ENCODE data around the gene PCDHGB4. TPM values are rescaled to one million over a fixed set of nuclear protein-coding genes. Genes with fewer than 3 reads are reported as not detected.
"Not testable (repeated sequence)": the region's sequence is repeated elsewhere in the genome, so short reads cannot be mapped to it uniquely, and the experiment has no call there.

The PCDHGB4 gene
- total and polyA plus RNA-seq, 2 of the 8 experiments (the other 6 are each of a cell fraction or from before 2014, with no cell fraction given): 8.0 to 9.1 TPM

DNA sequence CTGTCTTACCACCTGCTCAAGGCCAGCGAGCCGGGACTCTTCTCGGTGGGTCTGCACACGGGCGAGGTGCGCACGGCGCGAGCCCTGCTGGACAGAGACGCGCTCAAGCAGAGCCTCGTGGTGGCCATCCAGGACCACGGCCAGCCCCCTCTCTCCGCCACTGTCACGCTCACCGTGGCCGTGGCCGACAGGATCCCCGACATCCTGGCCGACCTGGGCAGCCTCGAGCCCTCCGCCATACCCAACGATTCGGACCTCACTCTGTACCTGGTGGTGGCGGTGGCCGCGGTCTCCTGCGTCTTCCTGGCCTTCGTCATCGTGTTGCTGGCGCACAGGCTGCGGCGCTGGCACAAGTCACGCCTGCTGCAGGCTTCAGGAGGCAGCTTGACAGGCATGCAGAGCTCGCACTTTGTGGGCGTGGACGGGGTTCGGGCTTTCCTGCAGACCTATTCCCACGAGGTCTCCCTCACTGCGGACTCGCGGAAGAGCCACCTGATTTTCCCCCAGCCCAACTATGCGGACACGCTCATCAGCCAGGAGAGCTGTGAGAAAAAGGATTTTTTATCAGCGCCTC is 46.6 kb upstream of the PCDHGB4 start:
- H2BK12ac ChIP-seq (ENCODE audit: low read depth, low read length); H3K36me3 ChIP-seq (ENCODE audit: control insufficient read depth in 2 of 4, insufficient read depth in 4 of 4, low read length in 3 of 4); H4K20me1 ChIP-seq (replicated peaks in 1 of 2; ENCODE audit: control insufficient read depth in 1 of 2, insufficient read depth in 2 of 2, low read length in 2 of 2); H3K18ac ChIP-seq (ENCODE audit: extremely low read depth, low read length); H3K27ac ChIP-seq (ENCODE audit: low read depth, low read length); H3K56ac ChIP-seq (replicated peaks; ENCODE audit: insufficient read length, low read depth, low read length); H2BK20ac ChIP-seq (ENCODE audit: low read length); H3K23me2 ChIP-seq (ENCODE audit: low read depth, low read length); H3K9ac ChIP-seq (replicated peaks in 1 of 4; ENCODE audit: extremely low read depth in 1 of 4, low read depth in 3 of 4, low read length in 3 of 4); H3K79me2 ChIP-seq (ENCODE audit: control insufficient read depth in 1 of 2, insufficient read depth in 2 of 2, low read length in 2 of 2); POLR2A ChIA-PET (ENCODE audit: partially characterized antibody); H4K91ac ChIP-seq (replicated peaks; ENCODE audit: insufficient read length, low read length); H3K4me2 ChIP-seq (ENCODE audit: insufficient read depth in 1 of 2, low read depth in 2 of 2, low read length in 2 of 2); H3K4me3 ChIP-seq (ENCODE audit: extremely low read depth in 1 of 4, insufficient read depth in 2 of 4, low read depth in 3 of 4, low read length in 4 of 4); H3K27me3 ChIP-seq (replicated peaks in 1 of 4; ENCODE audit: control insufficient read depth in 3 of 4, extremely low read depth in 1 of 4, insufficient read depth in 3 of 4, low read length in 3 of 4); H2BK5ac ChIP-seq (ENCODE audit: low read depth, low read length); H2AK5ac ChIP-seq (ENCODE audit: low read depth, low read length); FAIRE-seq; DNase-seq (ENCODE audit: low read depth in 1 of 2, low spot score in 2 of 2); H4K5ac ChIP-seq (ENCODE audit: insufficient read length, low read depth, low read length); H3K23ac ChIP-seq (ENCODE audit: insufficient read length); H3K4me1 ChIP-seq (replicated peaks in 1 of 4; ENCODE audit: control insufficient read depth in 3 of 4, insufficient read depth in 4 of 4, low read length in 3 of 4); H4K8ac ChIP-seq (ENCODE audit: extremely low read depth, insufficient read depth, low read length); H3K79me1 ChIP-seq (ENCODE audit: low read depth, low read length); H2AFZ ChIP-seq (ENCODE audit: low read length); H2BK120ac ChIP-seq (replicated peaks; ENCODE audit: low read depth, low read length); H2BK15ac ChIP-seq (ENCODE audit: low read length); H3K14ac ChIP-seq (ENCODE audit: insufficient read length); H3K4ac ChIP-seq (replicated peaks; ENCODE audit: insufficient read length, low read depth, low read length): not testable (repeated sequence)
- CTCF ChIA-PET (ENCODE audit: partially characterized antibody): interaction anchor here (0.6 to 4.8 kb wide), 3 partner anchors 21 to 117 kb away, joined by 3 to 22 read pairs (median 21); partner anchors contain the start of genes PCDHB15 and TAF7
- peaks cover 33 to 43% of the 10 kb centered on the region in 2 experiments; a peak in 3 of 4 replicates for H3K9me3 ChIP-seq (ENCODE audit: insufficient read depth in 2 of 2, low read depth in 1 of 2, low read length in 1 of 2)
- WGBS, 2 experiments (ENCODE audit: extremely low coverage in 1 of 2, insufficient coverage in 1 of 2, insufficient read length in 1 of 2, insufficient replicate concordance in 2 of 2, low coverage in 1 of 2, low lambda C conversion rate in 2 of 2, missing lambda C conversion rate in 1 of 2): 95% methylated on average over 32 of the region's 45 CpGs; no CpG with 5 or more reads in 1 of the 2 experiments

Measured in H1 (cell line).